ENCODE data around the gene BRAF.

DNA sequence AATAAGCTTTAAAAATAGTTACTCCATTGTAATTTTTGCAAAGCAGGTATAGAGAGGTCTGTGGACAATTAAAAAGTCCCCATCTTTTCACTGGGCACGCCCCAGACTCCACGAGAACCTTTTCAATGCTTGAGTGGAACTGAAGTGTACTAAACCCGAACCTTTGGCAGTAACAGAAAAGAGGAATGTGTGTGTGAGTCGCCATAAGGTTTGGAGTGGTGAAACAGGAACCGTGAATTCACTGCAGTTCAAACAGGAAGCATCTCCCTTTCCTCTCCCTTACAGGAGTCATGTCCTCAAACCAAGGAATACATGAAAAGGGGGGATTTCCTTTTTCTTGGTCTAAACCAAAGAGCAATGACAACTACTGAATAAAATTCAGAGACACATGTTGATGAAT, 205.0 kb downstream of the BRAF start:
- TF ChIP-seq, protein P1, sequence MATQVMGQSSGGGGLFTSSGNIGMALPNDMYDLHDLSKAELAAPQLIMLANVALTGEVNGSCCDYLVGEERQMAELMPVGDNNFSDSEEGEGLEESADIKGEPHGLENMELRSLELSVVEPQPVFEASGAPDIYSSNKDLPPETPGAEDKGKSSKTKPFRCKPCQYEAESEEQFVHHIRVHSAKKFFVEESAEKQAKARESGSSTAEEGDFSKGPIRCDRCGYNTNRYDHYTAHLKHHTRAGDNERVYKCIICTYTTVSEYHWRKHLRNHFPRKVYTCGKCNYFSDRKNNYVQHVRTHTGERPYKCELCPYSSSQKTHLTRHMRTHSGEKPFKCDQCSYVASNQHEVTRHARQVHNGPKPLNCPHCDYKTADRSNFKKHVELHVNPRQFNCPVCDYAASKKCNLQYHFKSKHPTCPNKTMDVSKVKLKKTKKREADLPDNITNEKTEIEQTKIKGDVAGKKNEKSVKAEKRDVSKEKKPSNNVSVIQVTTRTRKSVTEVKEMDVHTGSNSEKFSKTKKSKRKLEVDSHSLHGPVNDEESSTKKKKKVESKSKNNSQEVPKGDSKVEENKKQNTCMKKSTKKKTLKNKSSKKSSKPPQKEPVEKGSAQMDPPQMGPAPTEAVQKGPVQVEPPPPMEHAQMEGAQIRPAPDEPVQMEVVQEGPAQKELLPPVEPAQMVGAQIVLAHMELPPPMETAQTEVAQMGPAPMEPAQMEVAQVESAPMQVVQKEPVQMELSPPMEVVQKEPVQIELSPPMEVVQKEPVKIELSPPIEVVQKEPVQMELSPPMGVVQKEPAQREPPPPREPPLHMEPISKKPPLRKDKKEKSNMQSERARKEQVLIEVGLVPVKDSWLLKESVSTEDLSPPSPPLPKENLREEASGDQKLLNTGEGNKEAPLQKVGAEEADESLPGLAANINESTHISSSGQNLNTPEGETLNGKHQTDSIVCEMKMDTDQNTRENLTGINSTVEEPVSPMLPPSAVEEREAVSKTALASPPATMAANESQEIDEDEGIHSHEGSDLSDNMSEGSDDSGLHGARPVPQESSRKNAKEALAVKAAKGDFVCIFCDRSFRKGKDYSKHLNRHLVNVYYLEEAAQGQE (IDR thresholded peaks at IDR 0.05; ENCODE audit: low read depth): no peak
- TF ChIP-seq, protein P2, sequence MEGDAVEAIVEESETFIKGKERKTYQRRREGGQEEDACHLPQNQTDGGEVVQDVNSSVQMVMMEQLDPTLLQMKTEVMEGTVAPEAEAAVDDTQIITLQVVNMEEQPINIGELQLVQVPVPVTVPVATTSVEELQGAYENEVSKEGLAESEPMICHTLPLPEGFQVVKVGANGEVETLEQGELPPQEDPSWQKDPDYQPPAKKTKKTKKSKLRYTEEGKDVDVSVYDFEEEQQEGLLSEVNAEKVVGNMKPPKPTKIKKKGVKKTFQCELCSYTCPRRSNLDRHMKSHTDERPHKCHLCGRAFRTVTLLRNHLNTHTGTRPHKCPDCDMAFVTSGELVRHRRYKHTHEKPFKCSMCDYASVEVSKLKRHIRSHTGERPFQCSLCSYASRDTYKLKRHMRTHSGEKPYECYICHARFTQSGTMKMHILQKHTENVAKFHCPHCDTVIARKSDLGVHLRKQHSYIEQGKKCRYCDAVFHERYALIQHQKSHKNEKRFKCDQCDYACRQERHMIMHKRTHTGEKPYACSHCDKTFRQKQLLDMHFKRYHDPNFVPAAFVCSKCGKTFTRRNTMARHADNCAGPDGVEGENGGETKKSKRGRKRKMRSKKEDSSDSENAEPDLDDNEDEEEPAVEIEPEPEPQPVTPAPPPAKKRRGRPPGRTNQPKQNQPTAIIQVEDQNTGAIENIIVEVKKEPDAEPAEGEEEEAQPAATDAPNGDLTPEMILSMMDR (IDR thresholded peaks at IDR 0.05 in 2 of 3, conservative IDR thresholded peaks at IDR 0.05 in 1 of 3; ENCODE audit: borderline replicate concordance in 1 of 3, insufficient read depth in 1 of 3, low read depth in 2 of 3, low read length in 2 of 3): no peak
- TF ChIP-seq POLR2A (IDR thresholded peaks at IDR 0.05; ENCODE audit: borderline replicate concordance, extremely low read depth, insufficient read depth, insufficient read length): no peak
- TF ChIP-seq SRF (IDR thresholded peaks at IDR 0.05; ENCODE audit: low read depth): no peak
- no peak for TF ChIP-seq POLR2AphosphoS5 (IDR thresholded peaks at IDR 0.05; ENCODE audit: low read depth, low read length)
- TF ChIP-seq, protein P3, sequence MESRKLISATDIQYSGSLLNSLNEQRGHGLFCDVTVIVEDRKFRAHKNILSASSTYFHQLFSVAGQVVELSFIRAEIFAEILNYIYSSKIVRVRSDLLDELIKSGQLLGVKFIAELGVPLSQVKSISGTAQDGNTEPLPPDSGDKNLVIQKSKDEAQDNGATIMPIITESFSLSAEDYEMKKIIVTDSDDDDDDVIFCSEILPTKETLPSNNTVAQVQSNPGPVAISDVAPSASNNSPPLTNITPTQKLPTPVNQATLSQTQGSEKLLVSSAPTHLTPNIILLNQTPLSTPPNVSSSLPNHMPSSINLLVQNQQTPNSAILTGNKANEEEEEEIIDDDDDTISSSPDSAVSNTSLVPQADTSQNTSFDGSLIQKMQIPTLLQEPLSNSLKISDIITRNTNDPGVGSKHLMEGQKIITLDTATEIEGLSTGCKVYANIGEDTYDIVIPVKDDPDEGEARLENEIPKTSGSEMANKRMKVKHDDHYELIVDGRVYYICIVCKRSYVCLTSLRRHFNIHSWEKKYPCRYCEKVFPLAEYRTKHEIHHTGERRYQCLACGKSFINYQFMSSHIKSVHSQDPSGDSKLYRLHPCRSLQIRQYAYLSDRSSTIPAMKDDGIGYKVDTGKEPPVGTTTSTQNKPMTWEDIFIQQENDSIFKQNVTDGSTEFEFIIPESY (IDR thresholded peaks at IDR 0.05; ENCODE audit: extremely low read depth, insufficient replicate concordance, low read length): no peak
- no peak for TF ChIP-seq YY1 (IDR thresholded peaks at IDR 0.05; ENCODE audit: extremely low read depth, insufficient replicate concordance, low read depth, low read length)
- no peak for TF ChIP-seq JUND (IDR thresholded peaks at IDR 0.05)
- no peak for TF ChIP-seq ZNF274 (IDR thresholded peaks at IDR 0.05; ENCODE audit: low read depth, low read length)
- no peak for TF ChIP-seq ELF1 (IDR thresholded peaks at IDR 0.05; ENCODE audit: borderline replicate concordance, low read depth)

All from HCT116 (cell line).